Adrenal gland (tissue), 12 donors: ENCODE measurements around the gene STAP1. TPM values are rescaled to one million over a fixed set of nuclear protein-coding genes. Genes with fewer than 3 reads are reported as not detected.

Experiments used
- DNase-seq, 7 donors: peaks; one replicate each; pipeline ENCODE4 v3.0.0-alpha.2; 2019 to 2020
- H3K27ac ChIP-seq, 5 donors: fragments of 200-600 bp; sonication (generic) in 4 of 5; 1 replicate in 3 of 5; 2 replicates in 2 of 5; pipeline versions ENCODE4 v1.5.1 to v1.8.0; 2016 to 2020; ENCODE audit warnings: mild to moderate bottlenecking in 1 of 5
- H3K27me3 ChIP-seq: fragments of 200-600 bp; 2 replicates; pipeline ENCODE4 v1.8.0; 2021
- H3K36me3 ChIP-seq, 2 donors: fragments of 200-600 bp; replicated peaks in 1 of 2; 1 replicate in 1 of 2; 2 replicates in 1 of 2; pipeline versions ENCODE4 v1.5.1 to v1.8.0; 2018 to 2022
- H3K4me1 ChIP-seq, 2 donors: fragments of 200-600 bp; replicated peaks in 1 of 2; 1 replicate in 1 of 2; 2 replicates in 1 of 2; pipeline versions ENCODE4 v1.5.1 to v1.8.0; 2018 to 2021
- H3K4me3 ChIP-seq, 4 donors: fragments of 200-600 bp; sonication (generic) in 3 of 4; one replicate each; pipeline ENCODE4 v1.5.1; 2016 to 2018
- H3K9me3 ChIP-seq, 3 donors: fragments of 200-600 bp; sonication (generic) in 1 of 3; replicated peaks in 1 of 3; 1 replicate in 2 of 3; 2 replicates in 1 of 3; pipeline versions ENCODE4 v1.5.1 to v1.8.0; 2016 to 2021
- POLR2A ChIP-seq, 2 donors: fragments of 450-650 bp; IDR thresholded peaks; one replicate each; pipeline ENCODE4 v1.6.1; 2017; ENCODE audit warnings: antibody characterized with exemption in 2 of 2, mild to moderate bottlenecking in 2 of 2, moderate library complexity in 1 of 2
- WGBS, 4 donors: extraction: QIAGEN DNeasy Blood & Tissue Kit in 2 of 4; methylation state at CpG; one replicate each; pipeline versions ENCODE4 v1.1.5 to v1.1.7; 2013 to 2017; 5-methylcytosine and 5-hydroxymethylcytosine counted together
- intact Hi-C, 2 donors: fragments of 100-400 bp; cut with DNase I; formaldehyde crosslinking; loops; one replicate each; pipeline versions ENCODE4 v1.14.1 to v1.15.0; 2022 to 2023
- polyA plus RNA-seq, 3 donors: library from polyadenylated mRNA; stranded (reverse); fragments of 200-250 nt in 2 of 3; fragments of 350-450 nt in 1 of 3; fragmentation: Illumina TruSeq in 1 of 3; extraction: RNeasy Lipid Tissue Mini Kit (QIAGEN cat#74804) in 1 of 3; gene quantifications; one replicate each; pipeline ENCODE4 v1.2.3, GENCODE V29; 2013 to 2014
- total RNA-seq, 9 donors: library from RNA; depleted of rRNA in 4 of 9; stranded (reverse); fragments of >200 nt in 4 of 9; fragments of 120-200 nt in 1 of 9; fragmentation: NEBNext Ultra II Directional in 1 of 9; extraction: Animal tissue kit (Norgen Biotek cat#: 25700) in 1 of 9; gene quantifications; one replicate each; pipeline versions ENCODE4 v1.1.0 to v1.2.4, GENCODE V29; 2013 to 2023
- TF ChIP-seq, protein P1 (sequence below), 6 experiments: fragments of 450-650 bp in 4 of 6; fragments of 200-600 bp in 2 of 6; sonication (generic) in 1 of 6; IDR thresholded peaks; 1 replicate in 5 of 6; 2 replicates in 1 of 6; pipeline versions ENCODE4 v1.5.1 to v1.8.0; 2016 to 2021; ENCODE audit warnings: antibody characterized with exemption in 6 of 6, mild to moderate bottlenecking in 2 of 6, moderate library complexity in 1 of 6
- donor health status: healthy with polysubstance abuse.
- donor health status: Bipolar disorder and iron deficiency.
- donor health status: DM: yes; HTN: yes; CAD: no.
- donor health status: DM: no; HTN: no; CAD: no.
- donor health status: DM: no; HTN: no; CAD: no.
- donor health status: DM: yes; HTN: yes; CAD: no.

STAP1 gene
- total and polyA plus RNA-seq, 12 donors: 0.10 to 0.13 TPM; not detected in 10

DNA sequence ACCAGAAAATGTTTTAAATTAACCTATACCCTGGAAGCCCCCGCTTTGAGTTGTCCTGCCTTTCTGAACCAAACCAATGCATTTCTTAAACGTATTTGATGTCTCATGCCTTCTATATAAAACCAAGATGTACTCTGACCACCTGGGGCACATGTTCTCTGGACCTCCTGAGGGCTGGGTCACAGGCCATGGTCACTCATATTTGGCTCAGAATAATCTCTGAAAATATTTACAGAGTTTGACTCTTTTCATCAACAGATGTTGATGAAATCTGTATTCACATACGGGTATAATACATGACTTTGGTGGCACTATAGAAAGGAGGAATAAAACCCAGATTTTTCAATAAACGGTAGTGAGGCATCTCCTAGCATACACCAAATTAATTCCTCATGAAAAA is 55.7 kb downstream of the STAP1 start:
- H3K4me1 ChIP-seq: no peaks in the 10 kb centered on the region
- TF ChIP-seq, protein P1, sequence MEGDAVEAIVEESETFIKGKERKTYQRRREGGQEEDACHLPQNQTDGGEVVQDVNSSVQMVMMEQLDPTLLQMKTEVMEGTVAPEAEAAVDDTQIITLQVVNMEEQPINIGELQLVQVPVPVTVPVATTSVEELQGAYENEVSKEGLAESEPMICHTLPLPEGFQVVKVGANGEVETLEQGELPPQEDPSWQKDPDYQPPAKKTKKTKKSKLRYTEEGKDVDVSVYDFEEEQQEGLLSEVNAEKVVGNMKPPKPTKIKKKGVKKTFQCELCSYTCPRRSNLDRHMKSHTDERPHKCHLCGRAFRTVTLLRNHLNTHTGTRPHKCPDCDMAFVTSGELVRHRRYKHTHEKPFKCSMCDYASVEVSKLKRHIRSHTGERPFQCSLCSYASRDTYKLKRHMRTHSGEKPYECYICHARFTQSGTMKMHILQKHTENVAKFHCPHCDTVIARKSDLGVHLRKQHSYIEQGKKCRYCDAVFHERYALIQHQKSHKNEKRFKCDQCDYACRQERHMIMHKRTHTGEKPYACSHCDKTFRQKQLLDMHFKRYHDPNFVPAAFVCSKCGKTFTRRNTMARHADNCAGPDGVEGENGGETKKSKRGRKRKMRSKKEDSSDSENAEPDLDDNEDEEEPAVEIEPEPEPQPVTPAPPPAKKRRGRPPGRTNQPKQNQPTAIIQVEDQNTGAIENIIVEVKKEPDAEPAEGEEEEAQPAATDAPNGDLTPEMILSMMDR (IDR thresholded peaks at IDR 0.05): no peak
- no peak for TF ChIP-seq POLR2A (IDR thresholded peaks at IDR 0.05)
- intact Hi-C loops: no loop called here
- peaks cover 0 to 8% of the 10 kb centered on the region in 2 donors for H3K36me3 ChIP-seq
- no peak overlapping the region for H3K27ac ChIP-seq
- no peak overlapping the region for H3K4me3 ChIP-seq
- no peaks in the 10 kb centered on the region for H3K27me3 ChIP-seq
- H3K9me3 ChIP-seq: no peaks in the 10 kb centered on the region
- WGBS, 4 donors: 94 to 96% (median 95%) methylated on average over 4 of the region's 4 CpGs
- DNase-seq: no peak

DNA sequence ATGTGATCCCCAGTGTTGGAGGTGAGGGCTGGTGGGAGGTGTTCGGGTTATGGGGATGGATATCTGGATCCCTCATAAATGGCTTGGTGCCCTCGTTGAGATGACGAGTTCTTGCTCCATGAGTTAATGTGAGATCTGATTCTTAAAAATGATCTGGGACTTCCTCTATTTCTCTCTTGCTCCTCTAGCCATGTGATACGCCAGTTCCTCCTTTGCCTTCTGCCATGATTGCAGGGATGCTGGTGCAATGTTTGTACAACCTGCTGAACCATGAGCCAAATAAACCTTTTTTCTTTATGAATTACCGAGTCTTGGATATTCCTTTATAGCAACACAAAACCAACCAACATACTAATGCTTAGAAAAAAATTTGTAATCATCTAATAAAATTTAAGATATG is 56.6 kb downstream of the STAP1 start:
- 96 to 99% (median 97%) methylated on average over 5 of the region's 5 CpGs for WGBS, 4 donors
- TF ChIP-seq, protein P1 (IDR thresholded peaks at IDR 0.05): no peak
- no peak for TF ChIP-seq POLR2A (IDR thresholded peaks at IDR 0.05)
- intact Hi-C loops: no loop called here
- Histone ChIP-seq H3K4me1 (no peaks in the 10 kb centered on the region), H3K4me3 (no peak overlapping the region), H3K27ac (no peak overlapping the region), H3K36me3 (peaks cover 0 to 8% of the 10 kb centered on the region in 2 donors), H3K9me3 (no peaks in the 10 kb centered on the region), H3K27me3 (no peaks in the 10 kb centered on the region)
- DNase-seq: no peak

DNA sequence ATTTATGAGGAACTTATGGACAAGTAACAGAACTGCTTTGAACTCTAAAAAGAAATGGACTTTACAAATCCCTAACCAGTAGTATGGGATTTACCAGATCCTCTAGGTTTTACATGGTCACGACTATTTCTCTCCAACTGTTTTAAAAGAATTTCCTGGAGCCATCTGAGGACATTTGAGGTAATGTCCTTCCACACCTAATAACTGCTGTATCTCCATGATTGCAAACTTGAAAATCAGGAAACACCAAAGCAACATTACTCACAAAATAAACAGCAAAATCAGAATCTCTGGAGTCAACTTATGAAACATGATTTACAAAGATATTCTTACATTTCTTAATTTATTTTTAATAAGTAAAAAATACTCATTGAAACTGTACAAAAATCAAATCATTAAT is 58.0 kb downstream of the STAP1 start:
- H3K27ac ChIP-seq: no peak overlapping the region
- H3K27me3 ChIP-seq: no peaks in the 10 kb centered on the region
- DNase-seq: no peak
- no peaks in the 10 kb centered on the region for H3K9me3 ChIP-seq
- no peak overlapping the region for H3K4me3 ChIP-seq
- H3K4me1 ChIP-seq: no peaks in the 10 kb centered on the region
- WGBS, 4 donors: 92 to 100% (median 98%) methylated on average over 1 of the region's 1 CpG
- TF ChIP-seq POLR2A (IDR thresholded peaks at IDR 0.05): no peak
- TF ChIP-seq, protein P1 (IDR thresholded peaks at IDR 0.05): no peak
- H3K36me3 ChIP-seq: peaks cover 0 to 10% of the 10 kb centered on the region in 2 donors
- intact Hi-C loops: no loop called here

DNA sequence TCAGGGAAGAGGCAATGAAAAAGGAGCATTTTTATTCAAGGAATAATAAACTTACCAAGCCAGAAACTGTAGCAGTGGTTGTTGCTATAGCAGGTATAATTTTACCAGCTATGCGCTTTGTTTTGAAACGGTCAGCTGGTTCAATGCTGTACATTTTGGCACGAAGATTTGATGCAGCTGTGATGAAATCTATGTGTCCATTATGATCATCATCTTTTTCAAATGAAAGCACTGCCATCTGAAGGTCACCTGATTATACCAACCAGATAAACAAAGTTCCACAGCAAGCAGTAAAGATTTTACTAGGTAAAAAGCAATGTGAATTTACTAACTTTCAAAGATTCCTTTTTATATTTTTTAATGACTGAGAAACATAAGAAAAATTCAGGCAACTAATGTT is 66.4 kb downstream of the STAP1 start:
- no peak overlapping the region for H3K4me3 ChIP-seq
- 59 to 81% (median 60%) methylated on average over 3 of the region's 3 CpGs for whole genome bisulfite sequencing, 4 donors
- intact Hi-C loops: no loop called here
- H3K36me3 ChIP-seq: peaks cover 0 to 18% of the 10 kb centered on the region in 2 donors
- no peak for DNase-seq
- H3K4me1 ChIP-seq: no peaks in the 10 kb centered on the region
- no peaks in the 10 kb centered on the region for H3K9me3 ChIP-seq
- no peaks in the 10 kb centered on the region for H3K27me3 ChIP-seq
- no peak for TF ChIP-seq POLR2A (IDR thresholded peaks at IDR 0.05)
- TF ChIP-seq, protein P1 (IDR thresholded peaks at IDR 0.05): no peak
- no peak overlapping the region for H3K27ac ChIP-seq
